GM20000 (cell line): ENCODE data around the gene CYP4F22.

ENCODE experiments used
- DNase-seq: peaks from one replicate; pipeline ENCODE4 v3.0.0; 2012; ENCODE audit warnings: low spot score
- CTCF ChIP-seq: IDR thresholded peaks from 2 replicates; pipeline ENCODE4 v1.5.1; 2012; ENCODE audit warnings: mild to moderate bottlenecking, control low read depth; ENCODE audit errors: extremely low read depth, missing control alignments

The CYP4F22 gene

GRCh38 chr19:15551293-15552004 lies 43.1 kb downstream of the CYP4F22 start:
- TF ChIP-seq CTCF, result no peak
- DNase-seq, result peak; percentile 56

GRCh38 chr19:15555021-15555420 lies 46.7 kb downstream of the CYP4F22 start:
- no peak for DNase-seq
- TF ChIP-seq CTCF, result no peak

GRCh38 chr19:15555759-15556633 lies 47.7 kb downstream of the CYP4F22 start:
- peak; percentile 94 for DNase-seq
- peak; percentile 85 for TF ChIP-seq CTCF

GRCh38 chr19:15556634-15557181 lies 48.4 kb downstream of the CYP4F22 start:
- no peak for TF ChIP-seq CTCF
- no peak for DNase-seq

- no peak for TF ChIP-seq CTCF
- DNase-seq, result no peak
Observed at GRCh38 chr19:15557223-15557622, 48.9 kb downstream of the CYP4F22 start.

- no peak for DNase-seq
- TF ChIP-seq CTCF, result no peak
Observed at GRCh38 chr19:15562145-15562544, 53.8 kb downstream of the CYP4F22 start.

- no peak for DNase-seq
- TF ChIP-seq CTCF, result no peak
Observed at GRCh38 chr19:15562861-15563260, 54.5 kb downstream of the CYP4F22 start.
